T-helper 2 cell treated with Interferon-gamma antibody and Interleukin-4, amounts not matched to agents 5 μg/mL and 100 μg/mL, for 36 hours (primary cell): ENCODE measurements around the gene LILRB2.
"Not testable (repeated sequence)": the region's sequence is repeated elsewhere in the genome, so short reads cannot be mapped to it uniquely, and the experiment has no call there.

Experiments used
- DNase-seq: peaks from one replicate; pipeline ENCODE4 v3.0.0; 2021; ENCODE audit warnings: low spot score
- H3K27ac Mint-ChIP-seq: one replicate; pipeline ENCODE4 v1.8.0; 2021; ENCODE audit warnings: mild to moderate bottlenecking, mixed read lengths
- H3K27me3 Mint-ChIP-seq: one replicate; pipeline ENCODE4 v1.8.0; 2021; ENCODE audit warnings: low read depth, mixed read lengths
- H3K36me3 Mint-ChIP-seq: one replicate; pipeline ENCODE4 v1.8.0; 2021; ENCODE audit warnings: low read depth, mixed read lengths
- H3K4me1 Mint-ChIP-seq: one replicate; pipeline ENCODE4 v1.8.0; 2021; ENCODE audit warnings: low read depth, mixed read lengths
- H3K4me3 Mint-ChIP-seq: one replicate; pipeline ENCODE4 v1.8.0; 2022; ENCODE audit warnings: mild to moderate bottlenecking, moderate library complexity, mixed read lengths
- H3K9me3 Mint-ChIP-seq: one replicate; pipeline ENCODE4 v1.8.0; 2021; ENCODE audit warnings: mixed read lengths

LILRB2 gene

DNA sequence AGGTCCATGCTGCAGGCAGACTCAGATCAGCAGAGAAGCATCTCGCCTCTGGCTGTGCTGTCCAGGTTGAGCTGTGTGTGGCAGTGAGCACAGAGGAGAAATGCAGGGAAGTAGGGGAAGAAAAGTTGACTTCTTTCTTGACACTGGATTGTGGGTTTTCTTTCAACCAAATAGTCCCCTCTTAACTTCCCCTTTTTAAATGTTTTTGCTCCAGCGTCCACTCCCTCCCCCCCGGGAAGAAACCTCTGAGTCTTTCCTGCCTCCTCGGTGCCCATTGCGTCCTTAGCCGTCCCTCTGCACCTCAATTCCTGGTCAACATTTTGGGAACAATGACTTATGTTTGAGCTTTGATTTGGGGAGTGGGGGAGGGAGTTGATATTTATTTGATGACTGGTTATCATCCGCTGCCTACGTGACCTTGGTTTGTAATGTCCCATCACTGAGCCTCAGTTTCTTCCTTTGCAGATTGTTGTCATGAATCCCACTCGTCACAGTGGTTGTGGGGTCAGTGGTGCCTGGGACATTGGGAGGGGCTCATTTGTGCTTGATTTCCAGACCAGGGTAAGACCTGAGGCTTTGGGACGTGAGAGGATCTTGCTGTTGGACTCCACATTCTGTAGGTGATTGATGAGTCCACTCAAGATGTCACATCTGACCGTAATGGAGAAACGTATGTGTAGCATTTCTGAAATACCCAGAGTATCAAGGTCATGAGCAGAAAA is at the start of gene LILRB2:
Gene LILRB2 (minus strand): TSS at position 104 of the 722 bp plus-strand sequence. CDS start 614 bp downstream, outside the sequence.
- Mint-ChIP-seq H3K9me3 (no peaks in the 10 kb centered on the region), H3K27me3 (peaks cover 29% of the 10 kb centered on the region), H3K4me3 (no peak within 1 kb of the TSS), H3K27ac (no peak within 1 kb of the TSS), H3K4me1 (peaks cover 5% of the 10 kb centered on the region), H3K36me3 (no peaks in the 10 kb centered on the region)
- no peak for DNase-seq

DNA sequence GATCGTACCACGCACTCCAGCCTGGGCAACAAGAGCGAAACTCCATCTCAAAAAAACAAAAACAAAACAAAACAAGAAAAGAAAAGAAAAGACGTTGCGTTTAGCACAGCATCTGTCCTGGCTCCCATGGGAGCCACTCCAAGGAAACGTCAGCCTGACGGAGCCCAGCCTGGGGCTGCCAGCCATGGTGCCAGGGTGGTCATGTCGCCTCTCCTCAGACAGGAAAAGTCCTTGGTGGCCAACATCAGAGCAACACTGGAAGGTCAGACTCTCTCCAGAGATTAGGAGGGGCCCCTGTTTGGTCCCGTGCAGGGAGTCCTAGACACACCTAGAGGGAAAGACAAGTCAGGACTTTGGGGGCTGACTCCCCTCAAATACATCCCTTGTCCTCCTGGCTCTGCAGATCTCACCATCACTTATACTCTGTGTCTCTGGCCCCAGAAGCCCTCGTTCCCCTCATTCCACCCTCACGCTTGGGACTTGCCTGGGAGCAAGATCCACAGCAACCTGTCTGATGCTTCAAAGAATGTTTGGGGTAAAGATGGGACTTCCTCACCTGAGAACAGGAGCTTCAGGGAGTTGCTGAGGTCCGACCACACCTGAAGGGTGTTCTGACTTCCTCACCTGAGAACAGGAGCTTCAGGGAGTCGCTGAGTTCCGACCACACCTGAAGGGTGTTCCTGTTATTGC is 48.7 kb upstream of the LILRB2 start:
- DNase-seq = no peak
- Mint-ChIP-seq H3K36me3 (no peaks in the 10 kb centered on the region), H3K27ac (no peak overlapping the region), H3K4me3 (no peak overlapping the region), H3K9me3 (no peaks in the 10 kb centered on the region), H3K4me1 (peaks cover 15% of the 10 kb centered on the region), H3K27me3 (peaks cover 15% of the 10 kb centered on the region)

DNA sequence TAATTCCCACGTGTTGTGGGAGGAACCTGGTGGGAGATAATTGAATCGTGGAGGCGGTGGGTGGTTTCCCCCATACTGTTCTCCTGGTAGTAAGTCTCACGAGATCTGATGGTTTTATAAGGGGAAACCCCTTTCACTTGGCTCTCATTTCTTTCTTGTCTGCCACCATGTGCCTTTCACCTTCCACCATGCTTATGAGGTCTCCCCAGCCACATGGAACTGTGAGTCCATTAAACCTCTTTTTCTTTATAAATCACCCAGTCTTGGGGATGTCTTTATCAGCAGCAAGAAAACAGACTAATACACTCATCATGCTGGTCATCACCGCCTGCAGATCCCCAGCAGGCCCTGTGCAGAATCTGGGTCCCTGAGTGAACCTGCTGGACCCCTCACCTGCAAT is 47.9 kb upstream of the LILRB2 start:
- not testable (repeated sequence) for H3K4me3 Mint-ChIP-seq, H3K27ac Mint-ChIP-seq, H3K9me3 Mint-ChIP-seq, H3K27me3 Mint-ChIP-seq, H3K36me3 Mint-ChIP-seq, DNase-seq
- H3K4me1 Mint-ChIP-seq = peaks cover 15% of the 10 kb centered on the region

DNA sequence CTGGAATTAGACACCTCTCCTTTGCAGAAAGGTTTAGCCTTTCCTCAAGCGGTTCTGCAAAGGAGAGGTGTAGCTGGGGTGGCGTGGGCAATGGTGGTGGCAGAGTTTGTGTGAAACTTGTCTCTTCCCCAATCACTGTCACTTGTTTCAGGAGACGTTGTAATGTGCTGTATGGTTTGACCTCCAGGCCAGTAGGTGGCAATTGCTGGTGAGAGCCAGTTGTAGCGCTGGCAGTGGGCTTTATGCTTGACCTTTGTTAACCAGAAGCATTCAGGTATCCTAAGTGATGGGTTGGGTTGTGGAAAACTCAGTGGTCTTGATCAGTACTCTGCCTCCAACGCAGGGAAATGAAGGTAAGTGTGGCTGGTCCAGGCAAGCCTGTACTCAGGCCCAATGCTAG is 44.7 kb upstream of the LILRB2 start:
- Mint-ChIP-seq H3K27ac (no peak overlapping the region), H3K36me3 (no peaks in the 10 kb centered on the region), H3K4me1 (peaks cover 15% of the 10 kb centered on the region), H3K27me3 (peaks cover 19% of the 10 kb centered on the region), H3K9me3 (no peaks in the 10 kb centered on the region), H3K4me3 (no peak overlapping the region)
- DNase-seq = no peak

DNA sequence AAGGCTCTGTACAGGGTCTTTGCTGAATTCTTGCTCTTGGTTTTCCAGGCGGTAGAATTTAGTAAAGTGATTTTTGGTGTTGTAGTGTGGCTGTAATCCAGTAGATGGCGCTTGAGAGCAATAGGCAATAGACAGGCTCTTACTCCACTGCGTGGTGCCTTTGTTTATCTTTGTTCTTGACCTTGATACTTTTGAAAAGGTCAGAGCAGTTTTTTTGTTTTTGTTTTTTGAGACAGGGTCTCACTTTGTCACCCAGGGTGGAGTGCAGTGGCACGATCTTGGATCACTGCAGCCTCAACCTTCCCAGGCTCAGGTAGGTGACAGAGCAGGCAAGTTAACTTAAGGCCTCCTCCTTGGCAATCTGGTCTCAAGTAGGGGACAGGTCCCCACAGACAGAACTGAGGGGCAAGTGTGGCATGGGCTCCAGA is 44.3 kb upstream of the LILRB2 start:
- Mint-ChIP-seq H3K27me3 (peaks cover 23% of the 10 kb centered on the region), H3K4me1 (peaks cover 15% of the 10 kb centered on the region), H3K36me3 (no peaks in the 10 kb centered on the region), H3K4me3 (no peak overlapping the region), H3K9me3 (no peaks in the 10 kb centered on the region), H3K27ac (no peak overlapping the region)
- peak; percentile 21 for DNase-seq

DNA sequence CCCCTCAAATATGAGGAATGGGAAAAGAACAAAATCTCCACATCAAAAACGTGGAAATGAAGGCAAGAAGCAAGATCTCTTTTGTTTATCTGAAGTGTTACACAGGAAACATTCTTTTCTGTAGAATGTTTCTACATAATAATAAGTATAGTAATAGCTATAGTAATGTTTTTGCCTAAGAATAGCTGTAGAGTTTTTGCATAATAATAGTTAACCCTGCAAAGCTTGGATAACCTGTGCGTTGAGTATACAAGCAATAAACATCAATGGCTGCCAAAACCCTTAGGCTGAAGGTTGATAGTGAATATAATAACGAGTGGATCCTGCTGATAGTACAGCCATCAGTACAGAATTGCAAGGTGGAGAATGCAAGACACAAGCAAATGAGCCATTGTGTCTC is 43.2 kb upstream of the LILRB2 start:
- no peaks in the 10 kb centered on the region for H3K9me3 Mint-ChIP-seq
- no peaks in the 10 kb centered on the region for H3K36me3 Mint-ChIP-seq
- H3K27me3 Mint-ChIP-seq = peaks cover 28% of the 10 kb centered on the region
- H3K4me3 Mint-ChIP-seq = no peak overlapping the region
- no peak for DNase-seq
- peaks cover 16% of the 10 kb centered on the region for H3K4me1 Mint-ChIP-seq
- no peak overlapping the region for H3K27ac Mint-ChIP-seq

DNA sequence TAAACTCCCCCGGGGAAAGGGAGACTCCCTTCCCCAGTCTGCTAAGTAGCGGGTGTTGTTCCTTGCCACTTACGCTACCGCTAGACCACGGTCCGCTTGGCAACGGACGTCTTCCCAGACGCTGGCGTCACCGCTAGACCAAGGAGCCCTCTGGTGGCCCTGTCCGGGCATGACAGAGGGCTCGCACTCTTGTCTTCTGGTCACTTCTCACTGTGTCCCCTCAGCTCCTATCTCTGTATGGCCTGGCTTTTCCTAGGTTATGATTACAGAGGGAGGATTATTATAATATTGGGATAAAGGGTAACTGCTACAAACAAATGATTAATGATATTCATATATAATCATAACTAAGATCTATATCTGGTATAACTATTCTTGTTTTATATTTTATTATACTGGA is 42.0 kb upstream of the LILRB2 start:
- H3K4me3 Mint-ChIP-seq = not testable (repeated sequence)
- peaks cover 29% of the 10 kb centered on the region for H3K27me3 Mint-ChIP-seq
- peaks cover 16% of the 10 kb centered on the region for H3K4me1 Mint-ChIP-seq

DNA sequence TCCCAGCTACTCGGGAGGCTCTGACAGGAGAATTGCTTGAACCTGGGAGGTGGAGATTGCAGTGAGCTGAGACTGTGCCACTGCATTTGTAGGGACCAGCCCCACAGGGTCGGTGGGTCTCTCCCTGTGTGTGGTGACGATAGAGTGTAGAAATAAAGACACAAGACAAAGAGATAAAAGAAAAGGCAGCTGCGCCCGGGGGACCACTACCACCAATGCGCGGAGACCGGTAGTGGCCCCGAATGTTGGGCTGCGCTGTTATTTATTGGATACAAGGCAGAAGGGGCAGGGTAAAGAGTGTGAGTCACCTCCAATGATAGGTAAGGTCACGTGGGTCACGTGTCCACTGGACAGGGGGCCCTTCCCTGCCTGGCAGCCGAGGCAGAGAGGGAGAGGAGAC is 41.4 kb upstream of the LILRB2 start:
- peaks cover 13% of the 10 kb centered on the region for H3K4me1 Mint-ChIP-seq
- not testable (repeated sequence) for H3K4me3 Mint-ChIP-seq, H3K9me3 Mint-ChIP-seq, DNase-seq, H3K36me3 Mint-ChIP-seq, H3K27ac Mint-ChIP-seq
- H3K27me3 Mint-ChIP-seq = peaks cover 29% of the 10 kb centered on the region

More for the DNA sequence above, 42.0 kb upstream of the LILRB2 start:
- H3K9me3 Mint-ChIP-seq, H3K36me3 Mint-ChIP-seq, DNase-seq, H3K27ac Mint-ChIP-seq: not testable (repeated sequence)

DNA sequence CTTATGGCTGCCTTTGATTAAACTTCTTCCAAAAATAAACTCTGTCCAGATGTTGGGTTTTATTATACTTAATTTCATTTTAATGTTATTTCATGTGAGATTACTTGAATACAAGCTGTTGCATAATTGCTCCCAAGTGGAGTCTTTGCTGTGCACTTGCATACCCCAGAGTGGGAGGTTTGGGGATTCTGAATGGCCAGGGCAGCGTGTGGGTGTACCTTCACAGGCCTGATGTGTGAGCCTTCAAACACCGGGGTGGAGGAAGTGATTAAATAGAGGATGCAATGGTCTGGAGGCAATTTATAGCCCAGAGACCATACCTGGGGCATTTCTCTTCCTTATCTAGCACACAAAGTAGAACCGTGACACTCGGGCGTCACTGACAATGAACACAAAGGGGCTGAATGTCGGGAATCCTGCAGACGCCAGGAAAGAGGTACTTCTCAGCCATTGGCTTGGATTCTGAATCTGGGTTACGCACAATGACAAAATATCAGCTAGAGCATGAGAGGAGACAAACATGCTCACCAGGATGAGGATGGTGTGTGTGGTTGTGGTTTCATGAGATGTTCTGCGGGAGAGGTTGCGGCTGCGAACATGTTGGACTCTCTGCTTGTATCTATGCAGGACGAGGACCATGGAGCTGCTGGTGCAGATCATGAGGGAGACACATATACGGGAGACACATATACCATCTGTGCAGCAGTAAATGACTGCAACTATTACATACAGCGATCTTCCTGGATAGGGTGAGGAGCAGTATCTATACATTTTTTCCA is 39.2 kb upstream of the LILRB2 start:
- H3K4me3 Mint-ChIP-seq = no peak overlapping the region
- no peaks in the 10 kb centered on the region for H3K9me3 Mint-ChIP-seq
- peaks cover 1% of the 10 kb centered on the region for H3K4me1 Mint-ChIP-seq
- no peak overlapping the region for H3K27ac Mint-ChIP-seq
- peaks cover 32% of the 10 kb centered on the region for H3K27me3 Mint-ChIP-seq
- no peaks in the 10 kb centered on the region for H3K36me3 Mint-ChIP-seq
- DNase-seq = no peak

DNA sequence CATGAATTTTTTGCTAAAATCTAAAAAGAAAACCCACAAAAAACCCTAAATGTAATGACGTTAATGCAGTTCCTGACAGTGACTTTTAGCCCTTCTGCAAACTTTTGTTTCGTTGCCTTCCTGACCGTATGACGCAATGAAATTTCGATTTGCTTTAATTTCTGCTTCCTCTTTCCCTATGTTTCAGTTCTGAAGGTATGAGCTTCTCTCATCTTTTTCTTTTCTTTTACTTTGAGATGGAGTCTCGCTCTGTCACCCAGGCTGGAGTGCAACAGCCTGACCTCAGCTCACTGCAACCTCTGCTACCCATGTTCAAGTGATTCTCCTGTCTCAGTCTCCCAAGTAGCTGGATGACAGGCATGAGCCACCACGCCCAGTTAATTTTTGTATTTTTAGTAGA is 38.1 kb upstream of the LILRB2 start:
- no peaks in the 10 kb centered on the region for H3K36me3 Mint-ChIP-seq
- no peaks in the 10 kb centered on the region for H3K9me3 Mint-ChIP-seq
- no peak overlapping the region for H3K27ac Mint-ChIP-seq
- H3K27me3 Mint-ChIP-seq = peaks cover 27% of the 10 kb centered on the region
- no peak for DNase-seq
- no peak overlapping the region for H3K4me3 Mint-ChIP-seq
- peaks cover 1% of the 10 kb centered on the region for H3K4me1 Mint-ChIP-seq

DNA sequence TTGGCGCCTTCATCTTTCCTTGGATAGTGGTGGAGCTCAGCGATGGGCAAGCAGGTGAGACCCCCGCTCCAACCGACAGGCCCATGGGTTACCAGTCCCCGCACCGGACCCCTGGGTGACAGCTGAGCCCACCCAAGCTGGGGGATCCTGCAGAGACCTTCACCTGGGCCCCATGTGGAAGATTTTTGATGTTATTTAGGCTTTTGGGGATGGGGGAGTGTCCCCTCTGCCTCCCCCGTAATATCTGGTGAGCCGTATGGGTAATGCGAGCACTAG is 37.0 kb upstream of the LILRB2 start:
- Mint-ChIP-seq H3K9me3 (no peaks in the 10 kb centered on the region), H3K4me3 (no peak overlapping the region), H3K36me3 (no peaks in the 10 kb centered on the region), H3K4me1 (peaks cover 1% of the 10 kb centered on the region), H3K27me3 (peaks cover 30% of the 10 kb centered on the region), H3K27ac (no peak overlapping the region)
- DNase-seq = no peak

DNA sequence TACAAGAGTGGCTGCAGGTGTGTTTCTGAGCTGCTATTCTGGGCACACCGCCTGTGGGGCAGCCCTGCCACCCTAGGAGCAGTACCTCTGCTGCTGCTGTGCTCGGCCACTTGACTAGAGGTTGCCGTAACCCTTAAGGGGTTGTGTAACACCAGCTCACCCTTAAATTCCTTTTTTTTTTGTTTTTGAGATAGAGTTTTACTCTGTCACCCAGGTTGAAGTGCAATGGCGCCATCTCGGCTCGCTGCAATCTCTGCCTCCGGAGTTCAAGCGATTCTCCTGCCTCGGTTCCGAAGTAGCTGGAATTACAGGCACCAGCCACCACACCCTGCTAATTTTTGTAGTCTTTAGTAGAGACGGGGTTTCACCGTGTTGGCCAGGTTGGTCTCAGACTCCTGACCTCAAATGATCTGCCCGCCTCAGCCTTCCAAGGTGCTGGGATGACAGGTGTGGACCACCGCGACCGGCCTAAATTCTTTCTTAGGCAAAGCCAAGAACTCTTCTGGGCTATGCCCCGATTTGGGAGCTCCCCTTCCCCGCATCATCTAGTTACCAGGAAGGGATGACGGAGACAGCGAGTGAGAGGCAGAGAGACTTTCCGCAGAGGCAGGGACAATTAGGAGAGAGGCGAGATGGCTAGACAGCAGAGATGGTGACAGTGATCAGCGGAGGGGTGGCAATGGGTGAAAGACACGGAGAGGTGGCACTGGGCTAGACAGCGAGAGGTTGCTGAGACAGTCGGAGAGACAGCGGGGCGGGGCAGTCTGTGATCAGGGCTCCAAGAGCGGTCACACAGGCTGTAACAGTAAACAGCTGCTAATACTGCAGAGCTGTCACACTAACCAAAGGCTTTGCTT is 36.4 kb upstream of the LILRB2 start:
- Mint-ChIP-seq H3K4me1 (peaks cover 1% of the 10 kb centered on the region), H3K9me3 (no peaks in the 10 kb centered on the region), H3K27me3 (peaks cover 35% of the 10 kb centered on the region), H3K27ac (no peak overlapping the region), H3K4me3 (no peak overlapping the region), H3K36me3 (no peaks in the 10 kb centered on the region)
- no peak for DNase-seq

DNA sequence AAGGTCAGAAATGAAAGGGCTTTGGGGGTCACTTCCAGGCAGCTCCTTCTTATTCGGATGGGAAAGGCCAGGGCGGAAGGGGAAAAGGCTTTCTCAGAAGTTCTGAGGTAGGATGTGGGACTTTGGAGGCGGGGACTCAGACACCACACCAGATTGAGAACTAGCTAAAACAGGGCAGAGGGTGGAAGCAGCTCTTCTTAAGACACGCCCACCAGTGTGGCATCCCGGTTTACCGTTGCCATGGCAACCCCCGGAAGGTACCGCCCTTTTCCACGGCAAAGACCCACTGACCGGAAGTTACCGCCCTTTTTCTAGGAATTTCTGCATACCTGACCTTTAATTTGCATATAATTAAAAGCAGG is 35.8 kb upstream of the LILRB2 start:
- H3K4me3 Mint-ChIP-seq = no peak overlapping the region
- no peaks in the 10 kb centered on the region for H3K9me3 Mint-ChIP-seq
- DNase-seq = no peak
- H3K4me1 Mint-ChIP-seq = peaks cover 1% of the 10 kb centered on the region
- H3K27ac Mint-ChIP-seq = no peak overlapping the region
- no peaks in the 10 kb centered on the region for H3K36me3 Mint-ChIP-seq
- H3K27me3 Mint-ChIP-seq = peaks cover 30% of the 10 kb centered on the region

DNA sequence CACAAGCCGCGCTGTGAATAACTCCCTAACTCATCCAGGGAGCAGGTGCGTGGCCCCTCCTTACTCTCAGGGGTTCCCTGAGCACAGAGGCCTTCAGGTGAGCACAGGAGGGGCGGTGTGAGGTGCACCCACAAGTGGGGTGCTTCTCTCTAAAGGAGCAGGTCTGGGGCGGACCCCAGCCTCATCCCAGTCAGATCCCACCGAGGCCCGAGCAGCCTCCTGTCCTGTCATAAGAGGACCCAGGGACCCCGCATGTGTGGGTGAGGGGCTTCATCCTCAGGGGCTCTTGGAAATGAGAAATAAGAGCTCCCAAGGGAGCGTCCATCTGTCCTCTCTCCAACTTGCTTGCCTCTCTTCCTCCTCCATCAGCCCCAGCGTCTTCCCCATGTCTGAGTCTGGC is 35.0 kb upstream of the LILRB2 start:
- no peak for DNase-seq

More for the DNA sequence above, 35.0 kb upstream of the LILRB2 start:
- peaks cover 1% of the 10 kb centered on the region for H3K4me1 Mint-ChIP-seq
- H3K36me3 Mint-ChIP-seq = no peaks in the 10 kb centered on the region
- H3K27ac Mint-ChIP-seq = no peak overlapping the region
- H3K4me3 Mint-ChIP-seq = no peak overlapping the region
- peaks cover 26% of the 10 kb centered on the region for H3K27me3 Mint-ChIP-seq
- no peaks in the 10 kb centered on the region for H3K9me3 Mint-ChIP-seq
